GM12891 (cell line): ENCODE data around the gene SND1.
A peak's percentile ranks its signal among the peaks of the same experiment; 100 is the strongest.
"Not testable (repeated sequence)": the region's sequence is repeated elsewhere in the genome, so short reads cannot be mapped to it uniquely, and the experiment has no call there.

Experiments used
- DNase-seq: peaks from one replicate; pipeline ENCODE4 v3.0.0; 2011; ENCODE audit warnings: low spot score; ENCODE audit not compliant: insufficient read length
- FAIRE-seq: peaks from 2 replicates; lab custom pipeline; 2011; peaks lifted over from hg19 to GRCh38; lab: Jason Lieb, UNC
- PAX5 ChIP-seq: IDR thresholded peaks from 2 replicates; pipeline ENCODE4 v1.6.1; 2011; ENCODE audit warnings: low read length, moderate library complexity, mild to moderate bottlenecking; ENCODE audit not compliant: insufficient read depth, severe bottlenecking
- POLR2A ChIP-seq: IDR thresholded peaks from 2 replicates; pipeline ENCODE4 v1.6.1; 2011; ENCODE audit warnings: low read depth, low read length, control low read depth
- POLR2AphosphoS5 ChIP-seq: IDR thresholded peaks from 2 replicates; pipeline ENCODE4 v1.6.1; 2011; ENCODE audit warnings: low read depth, low read length, control low read depth
- POU2F2 ChIP-seq: IDR thresholded peaks from 2 replicates; pipeline ENCODE4 v1.6.1; 2011; ENCODE audit warnings: low read depth, mild to moderate bottlenecking, control low read depth, low read length, moderate library complexity
- SPI1 ChIP-seq: IDR thresholded peaks from 2 replicates; pipeline ENCODE4 v1.6.1; 2011; ENCODE audit warnings: low read depth, low read length, control low read depth
- TAF1 ChIP-seq: IDR thresholded peaks from 2 replicates; pipeline ENCODE4 v1.6.1; 2011; ENCODE audit warnings: low read depth, low read length, control low read depth

The SND1 gene

GRCh38 chr7:128102490-128103291 is 450.7 kb downstream of the SND1 start:
- FAIRE-seq (no peak), DNase-seq (no peak)
- TF ChIP-seq POLR2AphosphoS5 = peak; percentile 26; the same call in 1 of the 2 replicates
- TF ChIP-seq POU2F2 = no peak

- DNase-seq (peak; percentile 68), FAIRE-seq (peak; percentile 23)
- no peak for TF ChIP-seq POU2F2
- TF ChIP-seq POLR2A = peak; percentile 3; the same call in 1 of the 2 replicates
Observed at GRCh38 chr7:128103498-128104107, 451.6 kb downstream of the SND1 start.

- FAIRE-seq = no peak
- TF ChIP-seq POLR2AphosphoS5 (no peak; the same call in 1 of the 2 replicates), POU2F2 (no peak), PAX5 (no peak), SPI1 (no peak), POLR2A (no peak), TAF1 (no peak)
- peak; percentile 51 for DNase-seq
Observed at GRCh38 chr7:128104108-128104742, 452.2 kb downstream of the SND1 start.

- FAIRE-seq = no peak
- DNase-seq = no peak
- peak; percentile 22; the same call in 1 of the 2 replicates for TF ChIP-seq POLR2AphosphoS5
- TF ChIP-seq POU2F2 = no peak
- no peak for TF ChIP-seq POLR2A
Observed at GRCh38 chr7:128105228-128106022, 453.4 kb downstream of the SND1 start.

GRCh38 chr7:128106821-128107220 is 454.8 kb downstream of the SND1 start:
- FAIRE-seq (no peak), DNase-seq (no peak)
- no peak for TF ChIP-seq SPI1
- TF ChIP-seq TAF1 = no peak
- no peak for TF ChIP-seq POLR2A
- TF ChIP-seq PAX5 = no peak
- TF ChIP-seq POU2F2 = no peak
- TF ChIP-seq POLR2AphosphoS5 = no peak

- not testable (repeated sequence) for DNase-seq, FAIRE-seq
Observed at GRCh38 chr7:128107516-128107915, 455.5 kb downstream of the SND1 start.

- DNase-seq (no peak), FAIRE-seq (no peak)
Observed at GRCh38 chr7:128108129-128108528, 456.1 kb downstream of the SND1 start.

GRCh38 chr7:128108641-128109423 is 456.8 kb downstream of the SND1 start:
- TF ChIP-seq SPI1 (peak; percentile 97), POLR2A (no peak)
- DNase-seq = peak; percentile 68
- peak; percentile 94 for FAIRE-seq

More at GRCh38 chr7:128108129-128108528, 456.1 kb downstream of the SND1 start:
- no peak for TF ChIP-seq SPI1
- no peak for TF ChIP-seq TAF1
- TF ChIP-seq POU2F2 = no peak
- TF ChIP-seq POLR2A = no peak
- TF ChIP-seq PAX5 = no peak
- no peak for TF ChIP-seq POLR2AphosphoS5

GRCh38 chr7:128109424-128109969 is 457.5 kb downstream of the SND1 start:
- not testable (repeated sequence) for DNase-seq, FAIRE-seq
